SU-DHL-6 (cell line): Measurements from ENCODE around the gene SLC23A2.

Experiments used
- EZH2phosphoT487 ChIP-seq: fragments of 200-600 bp; sonication (generic), shearing (Covaris generic); conservative IDR thresholded peaks from 2 replicates; pipeline ENCODE4 v1.6.1; 2018; ENCODE audit warnings: mild to moderate bottlenecking, antibody characterized with exemption, low read length, moderate library complexity, mixed read lengths
- TF ChIP-seq, protein P1 (sequence below): fragments of 200-600 bp; sonication (generic); IDR thresholded peaks from one replicate; pipeline ENCODE4 v1.5.1; 2017; ENCODE audit warnings: antibody characterized with exemption, mild to moderate bottlenecking, low read length, moderate library complexity; ENCODE audit not compliant: insufficient read depth, poor library complexity, severe bottlenecking

DNA sequence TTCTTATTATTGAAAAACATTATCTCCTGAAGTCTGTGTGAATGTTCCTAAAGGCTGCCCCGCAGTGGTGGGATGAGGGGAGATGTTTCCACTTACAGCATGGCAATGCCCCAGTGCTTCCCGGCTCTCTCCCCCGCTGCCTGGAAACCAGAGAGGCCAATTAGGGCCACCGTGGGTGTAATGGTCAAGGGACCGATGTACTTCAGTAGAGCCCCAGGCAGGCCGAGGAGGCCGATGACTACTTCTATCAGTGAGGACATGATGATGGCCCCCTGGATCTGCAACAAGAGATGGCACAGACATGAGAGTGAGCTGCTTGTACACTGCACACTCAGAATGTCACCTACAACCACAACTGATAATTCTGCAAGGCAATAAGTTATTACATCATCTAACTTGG lies 117.8 kb downstream of the SLC23A2 start:
- TF ChIP-seq, protein P1, sequence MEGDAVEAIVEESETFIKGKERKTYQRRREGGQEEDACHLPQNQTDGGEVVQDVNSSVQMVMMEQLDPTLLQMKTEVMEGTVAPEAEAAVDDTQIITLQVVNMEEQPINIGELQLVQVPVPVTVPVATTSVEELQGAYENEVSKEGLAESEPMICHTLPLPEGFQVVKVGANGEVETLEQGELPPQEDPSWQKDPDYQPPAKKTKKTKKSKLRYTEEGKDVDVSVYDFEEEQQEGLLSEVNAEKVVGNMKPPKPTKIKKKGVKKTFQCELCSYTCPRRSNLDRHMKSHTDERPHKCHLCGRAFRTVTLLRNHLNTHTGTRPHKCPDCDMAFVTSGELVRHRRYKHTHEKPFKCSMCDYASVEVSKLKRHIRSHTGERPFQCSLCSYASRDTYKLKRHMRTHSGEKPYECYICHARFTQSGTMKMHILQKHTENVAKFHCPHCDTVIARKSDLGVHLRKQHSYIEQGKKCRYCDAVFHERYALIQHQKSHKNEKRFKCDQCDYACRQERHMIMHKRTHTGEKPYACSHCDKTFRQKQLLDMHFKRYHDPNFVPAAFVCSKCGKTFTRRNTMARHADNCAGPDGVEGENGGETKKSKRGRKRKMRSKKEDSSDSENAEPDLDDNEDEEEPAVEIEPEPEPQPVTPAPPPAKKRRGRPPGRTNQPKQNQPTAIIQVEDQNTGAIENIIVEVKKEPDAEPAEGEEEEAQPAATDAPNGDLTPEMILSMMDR: no peak
- TF ChIP-seq EZH2phosphoT487: no peak
